Right lobe of liver (tissue), 4 donors: ENCODE measurements around the gene ABHD13.

Source experiments
- CTCF ChIP-seq, 4 donors: fragments of 200-600 bp in 3 of 4; fragments of 450-650 bp in 1 of 4; IDR thresholded peaks; one replicate each; pipeline versions ENCODE4 v1.5.1 to v1.8.0; 2016 to 2022; ENCODE audit warnings: antibody characterized with exemption in 4 of 4, mild to moderate bottlenecking in 2 of 4
- POLR2A ChIP-seq: fragments of 450-650 bp; IDR thresholded peaks from one replicate; pipeline ENCODE4 v1.6.1; 2017; ENCODE audit warnings: antibody characterized with exemption, mild to moderate bottlenecking
- donor health status: DM: no; HTN: no; CAD: no.
- donor health status: DM: no; HTN: no; CAD: no.
- donor health status: DM: no; HTN: yes; CAD: no.

- TF ChIP-seq CTCF (IDR thresholded peaks at IDR 0.05): no peak
- TF ChIP-seq POLR2A: no peak
These were observed 3.5 kb upstream of the ABHD13 start for GRCh38 chr13:108214441-108215271.
